Small intestine (tissue), 7 donors: ENCODE results near the gene GP9. TPM values are rescaled to one million over a fixed set of nuclear protein-coding genes. Genes with fewer than 3 reads are reported as not detected.
"Not testable (repeated sequence)": the region's sequence is repeated elsewhere in the genome, so short reads cannot be mapped to it uniquely, and the experiment has no call there.

Experiments
- DNase-seq, 2 donors: peaks; one replicate each; pipeline versions ENCODE4 v3.0.0 to v3.0.0-alpha.2; 2013
- FAIRE-seq: peaks from 2 replicates; lab custom pipeline; 2012; peaks lifted over from hg19 to GRCh38; lab: Jason Lieb, UNC
- H3K27ac ChIP-seq, 3 donors: one replicate each; pipeline ENCODE4 v1.5.1; 2013; ENCODE audit warnings: low read length in 2 of 3, mild to moderate bottlenecking in 2 of 3, control low read depth in 1 of 3, inconsistent platforms in 1 of 3, low read depth in 1 of 3, moderate library complexity in 1 of 3
- H3K27me3 ChIP-seq, 3 donors: one replicate each; pipeline ENCODE4 v1.6.1; 2013; ENCODE audit warnings: low read length in 3 of 3, inconsistent platforms in 1 of 3; ENCODE audit not compliant: control insufficient read depth in 3 of 3, insufficient read depth in 3 of 3
- H3K36me3 ChIP-seq, 3 donors: one replicate each; pipeline ENCODE4 v1.6.1; 2013; ENCODE audit warnings: low read length in 3 of 3, inconsistent platforms in 1 of 3, low read depth in 1 of 3, mild to moderate bottlenecking in 1 of 3, moderate library complexity in 1 of 3; ENCODE audit not compliant: control insufficient read depth in 3 of 3, insufficient read depth in 2 of 3
- H3K4me1 ChIP-seq, 3 donors: one replicate each; pipeline ENCODE4 v1.6.1; 2013; ENCODE audit warnings: low read length in 2 of 3, inconsistent platforms in 1 of 3, low read depth in 1 of 3, mild to moderate bottlenecking in 1 of 3, moderate library complexity in 1 of 3; ENCODE audit not compliant: control insufficient read depth in 3 of 3, insufficient read depth in 2 of 3
- H3K4me3 ChIP-seq, 3 donors: one replicate each; pipeline ENCODE4 v1.5.1; 2013; ENCODE audit warnings: low read length in 3 of 3, control low read depth in 1 of 3, inconsistent platforms in 1 of 3, low read depth in 1 of 3, mild to moderate bottlenecking in 1 of 3, moderate library complexity in 1 of 3
- H3K9me3 ChIP-seq, 2 donors: one replicate each; pipeline ENCODE4 v1.6.1; 2013; ENCODE audit warnings: low read depth in 1 of 2, low read length in 1 of 2; ENCODE audit not compliant: control insufficient read depth in 2 of 2, insufficient read depth in 1 of 2
- WGBS, 3 donors: extraction: QIAGEN DNeasy Blood & Tissue Kit; methylation state at CpG; one replicate each; pipeline ENCODE4 v1.1.7; 2013; 5-methylcytosine and 5-hydroxymethylcytosine counted together
- polyA plus RNA-seq, 4 donors: library from polyadenylated mRNA; stranded (reverse) in 3 of 4; unstranded in 1 of 4; fragments of 200-250 nt in 3 of 4; fragments of 120-200 nt in 1 of 4; gene quantifications; one replicate each; pipeline versions ENCODE4 v1.2.1 to v1.2.3, GENCODE V29; 2013
- donor health status: healthy with polysubstance abuse.
- donor health status: control.
- donor health status: control.
- donor health status: Bipolar disorder and iron deficiency.
- donor health status: healthy.

GP9 gene
- polyA plus RNA-seq, 4 donors, result 0.06 to 0.18 TPM; not detected in 2

DNA sequence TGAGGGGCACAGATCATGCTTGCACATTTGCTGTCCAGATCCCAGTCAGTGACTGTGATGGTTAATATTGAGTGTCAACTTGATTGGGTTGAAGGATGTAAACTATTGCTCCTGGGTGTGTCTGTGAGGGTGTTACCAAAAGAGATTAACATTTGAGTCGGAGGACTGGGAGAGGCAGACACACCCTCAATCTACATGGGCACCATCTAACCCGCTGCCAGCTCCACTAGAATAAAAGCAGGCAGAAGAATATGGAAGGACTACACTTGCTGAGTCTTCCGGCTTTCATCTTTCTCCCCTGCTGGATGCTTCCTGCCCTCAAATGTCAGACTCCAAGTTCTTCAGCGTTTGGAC, 5.1 kb downstream of the GP9 start:
- Histone ChIP-seq H3K4me3 (no peak overlapping the region), H3K36me3 (no peaks in the 10 kb centered on the region), H3K27ac (peak overlapping the region in 2 of 3 donors; percentile 18 to 45), H3K27me3 (no peaks in the 10 kb centered on the region), H3K4me1 (peaks cover 0 to 3% (median 0%) of the 10 kb centered on the region in 3 donors), H3K9me3 (peaks cover 0 to 4% of the 10 kb centered on the region in 2 donors)
- FAIRE-seq, result no peak
- 37 to 68% (median 42%) methylated on average over 4 of the region's 4 CpGs for WGBS, 3 donors
- peak in 1 of 2 donors; percentile 39 for DNase-seq

DNA sequence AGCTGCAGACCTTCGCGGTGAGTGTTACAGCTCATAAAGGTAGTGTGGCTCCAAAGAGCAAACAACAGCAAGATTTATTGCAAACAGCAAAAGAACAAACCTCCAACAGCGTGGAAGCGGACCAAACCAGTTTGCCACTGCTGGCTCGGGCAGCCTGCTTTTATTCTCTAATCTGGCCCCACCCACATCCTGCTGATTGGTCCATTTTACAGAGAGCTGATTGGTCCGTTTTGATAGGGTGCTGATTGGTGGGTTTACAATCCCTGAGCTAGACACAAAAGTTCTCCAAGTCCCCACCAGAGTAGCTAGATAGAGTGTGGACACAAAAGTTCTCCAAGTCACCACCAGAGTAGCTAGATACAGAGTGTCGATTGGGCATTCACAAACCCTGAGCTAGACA, 7.1 kb downstream of the GP9 start:
- H3K4me3 ChIP-seq, H3K36me3 ChIP-seq, FAIRE-seq, DNase-seq, H3K27me3 ChIP-seq, H3K9me3 ChIP-seq, H3K4me1 ChIP-seq, H3K27ac ChIP-seq: not testable (repeated sequence)
- WGBS, 3 donors, result 77 to 81% (median 77%) methylated on average over 7 of the region's 7 CpGs

DNA sequence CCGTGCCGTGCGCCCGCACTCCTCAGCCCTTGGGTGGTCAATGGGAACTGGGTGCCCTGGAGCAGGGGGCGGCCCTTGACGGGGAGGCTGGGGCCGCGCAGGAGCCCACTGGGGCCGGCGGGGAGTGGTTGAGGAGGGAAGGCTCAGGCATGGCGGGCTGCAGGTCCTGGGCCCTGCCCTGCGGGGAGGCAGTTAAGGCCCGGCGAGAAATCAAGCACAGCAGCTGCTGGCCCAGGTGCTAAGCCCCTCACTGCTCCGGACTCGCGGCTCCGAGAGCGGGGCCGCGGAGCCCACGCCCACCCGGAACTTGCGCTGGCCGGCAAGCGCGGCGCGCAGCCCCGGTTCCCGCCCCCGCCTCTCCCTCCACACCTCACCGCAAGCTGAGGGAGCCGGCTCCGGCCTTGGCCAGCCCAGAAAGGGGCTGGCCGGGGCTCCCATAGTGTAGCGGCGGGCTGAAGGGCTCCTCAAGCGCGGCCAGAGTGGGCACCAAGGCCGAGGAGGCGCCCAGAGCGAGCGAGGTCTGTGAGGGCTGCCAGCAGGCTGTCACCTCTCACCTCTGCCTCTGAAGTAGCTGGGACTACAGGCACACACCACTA, 7.8 kb downstream of the GP9 start:
- DNase-seq (peak in 1 of 2 donors; percentile 44), FAIRE-seq (no peak)
- H3K36me3 ChIP-seq, result no peaks in the 10 kb centered on the region
- WGBS, 3 donors, result 14 to 24% (median 20%) methylated on average over 27 to 44 of the region's 44 CpGs
- H3K9me3 ChIP-seq, result peaks cover 0 to 4% of the 10 kb centered on the region in 2 donors
- H3K4me1 ChIP-seq, result peaks cover 0 to 3% (median 0%) of the 10 kb centered on the region in 3 donors
- no peaks in the 10 kb centered on the region for H3K27me3 ChIP-seq
- H3K4me3 ChIP-seq, result peak overlapping the region in 2 of 3 donors; percentile 26 to 40
- no peak overlapping the region for H3K27ac ChIP-seq

DNA sequence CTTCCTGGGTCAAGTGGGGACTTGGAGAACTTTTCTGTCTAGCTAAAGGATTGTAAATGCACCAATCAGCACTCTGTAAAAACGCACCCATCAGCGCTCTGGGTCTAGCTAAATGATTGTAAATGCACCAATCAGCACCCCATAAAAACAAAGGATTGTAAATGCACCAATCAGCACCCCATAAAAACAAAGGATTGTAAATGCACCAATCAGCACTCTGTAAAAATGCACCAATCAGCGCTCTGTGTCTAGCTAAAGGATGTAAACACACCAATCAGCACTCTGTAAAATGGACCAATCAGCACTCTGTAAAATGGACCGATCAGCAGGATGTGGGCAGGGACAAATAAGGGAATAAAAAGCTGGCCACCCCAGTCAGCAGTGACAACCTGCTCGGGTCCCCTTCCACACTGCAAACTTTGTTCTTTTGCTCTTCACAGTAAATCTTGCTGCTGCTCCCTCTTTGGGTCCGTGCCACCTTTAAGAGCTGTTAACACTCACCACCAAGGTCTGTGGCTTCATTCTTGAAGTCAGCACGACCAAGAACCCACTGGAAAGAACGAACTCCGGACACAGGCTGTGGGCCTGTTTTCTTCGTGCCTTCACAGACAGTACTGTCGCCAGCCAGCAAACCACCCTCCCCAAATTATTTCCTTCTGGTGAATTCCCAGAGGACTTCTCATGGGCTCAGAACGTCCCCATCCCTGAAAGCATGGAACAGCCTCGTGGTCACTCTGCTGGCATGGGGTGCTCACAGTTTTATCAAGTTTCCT, 8.9 kb downstream of the GP9 start:
- WGBS, 3 donors, result 89 to 91% (median 90%) methylated on average over 13 of the region's 13 CpGs
- not testable (repeated sequence) for H3K4me3 ChIP-seq, H3K36me3 ChIP-seq, DNase-seq, FAIRE-seq, H3K4me1 ChIP-seq, H3K27me3 ChIP-seq, H3K27ac ChIP-seq, H3K9me3 ChIP-seq

DNA sequence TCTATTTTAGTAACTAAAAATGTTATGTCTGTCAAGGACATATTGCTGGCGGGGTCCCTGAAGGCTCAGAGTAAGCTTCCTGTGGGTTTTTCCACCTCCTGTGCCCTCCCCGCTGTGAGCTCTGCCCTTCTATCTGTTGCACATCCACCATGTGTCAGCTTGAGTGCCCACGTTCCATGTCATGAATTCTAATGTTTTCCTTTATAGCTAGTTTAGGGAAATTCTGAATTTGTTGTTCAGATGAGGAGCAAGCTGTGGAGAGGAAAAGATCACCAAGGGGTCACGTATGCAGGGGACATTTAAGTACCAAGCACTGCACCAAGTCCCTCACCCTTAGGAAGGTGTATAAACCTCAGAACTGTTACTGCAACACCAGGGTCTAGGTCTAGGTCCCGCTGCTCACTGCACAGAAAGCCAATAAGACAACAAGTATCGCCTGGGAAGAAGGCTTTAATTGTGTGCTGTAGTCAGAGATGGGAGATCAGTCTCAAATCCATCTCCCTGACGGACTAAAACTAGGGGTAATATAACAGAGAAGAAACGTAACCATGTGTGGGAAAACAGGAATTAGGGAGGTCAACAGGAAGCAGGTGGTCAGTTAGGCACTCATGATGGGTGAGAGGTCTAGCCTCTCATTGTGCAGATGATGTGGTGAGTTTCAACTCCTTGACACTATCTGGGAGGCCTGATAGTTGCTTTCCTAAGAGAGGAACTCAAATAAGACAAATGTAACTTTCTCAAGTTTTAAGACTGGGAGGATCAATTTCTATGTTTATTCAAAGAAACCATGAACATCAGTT, 9.7 kb downstream of the GP9 start:
- H3K27me3 ChIP-seq, result no peaks in the 10 kb centered on the region
- H3K9me3 ChIP-seq, result peaks cover 0 to 4% of the 10 kb centered on the region in 2 donors
- DNase-seq, result no peak
- H3K27ac ChIP-seq, result no peak overlapping the region
- WGBS, 3 donors, result 82 to 91% (median 86%) methylated on average over 8 of the region's 8 CpGs
- no peak for FAIRE-seq
- H3K4me1 ChIP-seq, result peaks cover 0 to 3% (median 0%) of the 10 kb centered on the region in 3 donors
- H3K36me3 ChIP-seq, result no peaks in the 10 kb centered on the region
- no peak overlapping the region for H3K4me3 ChIP-seq

DNA sequence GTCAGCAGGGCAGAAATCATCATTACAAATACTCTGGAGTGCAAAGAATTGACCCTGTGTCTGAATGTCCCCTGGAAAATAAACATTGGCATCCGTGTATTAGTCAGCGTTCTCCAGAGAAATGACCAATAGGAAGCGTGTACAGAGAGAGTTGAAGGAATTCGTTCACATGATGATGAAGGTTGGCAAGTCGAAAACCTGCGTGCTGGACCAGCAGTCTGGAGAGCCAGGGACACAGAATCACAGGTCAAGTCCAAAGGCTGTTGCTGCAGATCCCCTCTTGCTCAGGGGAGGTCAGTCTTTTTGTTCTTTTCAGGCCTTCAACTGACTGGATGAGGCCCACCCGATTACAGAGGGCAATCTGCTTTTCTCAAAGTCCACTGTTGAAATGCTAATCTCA, 16.6 kb downstream of the GP9 start:
- FAIRE-seq (no peak), DNase-seq (no peak)
- Histone ChIP-seq H3K27me3 (no peaks in the 10 kb centered on the region), H3K27ac (no peak overlapping the region), H3K4me3 (no peak overlapping the region), H3K4me1 (no peaks in the 10 kb centered on the region), H3K9me3 (no peaks in the 10 kb centered on the region), H3K36me3 (no peaks in the 10 kb centered on the region)
- 68 to 80% (median 75%) methylated on average over 7 of the region's 7 CpGs for WGBS, 3 donors

DNA sequence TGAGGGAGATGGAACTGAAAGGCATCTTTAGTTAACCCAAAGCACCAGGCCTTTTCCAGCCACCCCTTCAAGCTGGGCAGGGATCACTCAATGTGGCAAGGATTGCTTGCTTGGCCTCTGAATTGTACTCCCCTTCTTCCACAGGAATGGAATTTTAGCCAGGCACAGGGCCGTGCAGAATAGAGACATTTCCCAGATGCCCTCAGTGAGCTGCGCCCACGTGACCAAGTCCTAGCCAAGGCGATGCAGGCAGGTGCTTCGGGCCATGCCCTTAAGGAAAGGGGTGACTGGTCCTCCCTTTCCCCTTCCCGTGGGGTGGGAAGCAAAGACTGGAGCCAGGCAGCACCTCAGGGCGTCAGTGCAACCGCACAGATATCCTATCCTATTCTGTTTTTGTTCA, 17.9 kb downstream of the GP9 start:
- FAIRE-seq (no peak), DNase-seq (no peak)
- 67 to 88% (median 88%) methylated on average over 8 of the region's 8 CpGs for WGBS, 3 donors
- H3K9me3 ChIP-seq, result no peaks in the 10 kb centered on the region
- no peak overlapping the region for H3K4me3 ChIP-seq
- no peaks in the 10 kb centered on the region for H3K4me1 ChIP-seq
- H3K27ac ChIP-seq, result no peak overlapping the region
- no peaks in the 10 kb centered on the region for H3K36me3 ChIP-seq
- no peaks in the 10 kb centered on the region for H3K27me3 ChIP-seq

DNA sequence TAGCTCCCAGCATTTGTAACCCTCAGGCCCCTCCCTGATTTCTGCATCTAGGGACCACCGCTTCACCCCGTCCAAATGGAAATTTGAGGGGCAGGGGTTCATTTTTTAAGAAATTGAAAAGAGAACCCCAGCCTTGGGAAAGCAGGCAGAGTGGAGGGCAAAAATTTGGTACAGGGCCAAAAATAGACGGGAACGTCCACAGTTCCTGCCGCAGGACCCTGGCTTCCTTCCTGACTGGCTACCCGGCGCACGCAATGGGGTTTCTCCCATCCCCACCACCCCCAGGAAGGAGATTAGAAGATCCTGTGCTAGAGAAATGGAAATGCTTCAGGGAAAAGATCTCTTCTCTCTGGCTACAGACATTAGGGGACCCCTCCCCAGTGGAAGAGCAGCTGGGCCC, 20.9 kb downstream of the GP9 start:
- no peak for DNase-seq
- Histone ChIP-seq H3K27me3 (no peaks in the 10 kb centered on the region), H3K9me3 (no peaks in the 10 kb centered on the region), H3K4me3 (no peak overlapping the region), H3K4me1 (no peaks in the 10 kb centered on the region), H3K36me3 (no peaks in the 10 kb centered on the region), H3K27ac (no peak overlapping the region)
- 68 to 84% (median 74%) methylated on average over 8 of the region's 8 CpGs for WGBS, 3 donors
- no peak for FAIRE-seq
